DOHH2 (cell line): Measurements from ENCODE around the gene MLLT3.

Experiments used
- H3F3A ChIP-seq: fragments of 200-600 bp; sonication (generic), shearing (Covaris generic); 2 replicates; pipeline ENCODE4 v1.6.0; 2016; ENCODE audit warnings: antibody characterized with exemption, mild to moderate bottlenecking; ENCODE audit not compliant: control insufficient read depth, insufficient read depth
- H3K27ac ChIP-seq: fragments of 200-600 bp; sonication (generic); 2 replicates; pipeline ENCODE4 v1.5.1; 2014; ENCODE audit warnings: low read depth, mild to moderate bottlenecking, low read length, moderate library complexity
- H3K27me3 ChIP-seq: fragments of 200-600 bp; sonication (generic); 2 replicates; pipeline ENCODE4 v1.6.1; 2014; ENCODE audit warnings: mild to moderate bottlenecking, low read length, mixed read lengths; ENCODE audit not compliant: control insufficient read depth
- H3K36me3 ChIP-seq: fragments of 200-600 bp; sonication (generic); 2 replicates; pipeline ENCODE4 v1.6.1; 2014; ENCODE audit warnings: mild to moderate bottlenecking, low read length, moderate library complexity, mixed read lengths; ENCODE audit not compliant: control insufficient read depth
- H3K4me1 ChIP-seq: fragments of 200-600 bp; sonication (generic); 2 replicates; pipeline ENCODE4 v1.6.1; 2014; ENCODE audit warnings: mild to moderate bottlenecking, low read length, mixed read lengths; ENCODE audit not compliant: control insufficient read depth
- H3K4me2 ChIP-seq: fragments of 200-600 bp; sonication (generic); 2 replicates; pipeline ENCODE4 v1.6.0; 2014; ENCODE audit warnings: mild to moderate bottlenecking, low read length, moderate library complexity
- H3K4me3 ChIP-seq: fragments of 200-600 bp; sonication (generic); 2 replicates; pipeline ENCODE4 v1.5.1; 2014; ENCODE audit warnings: mild to moderate bottlenecking, low read length, mixed read lengths
- H3K79me2 ChIP-seq: fragments of 200-600 bp; sonication (generic); 2 replicates; pipeline ENCODE4 v1.6.1; 2014; ENCODE audit warnings: mild to moderate bottlenecking, low read length, mixed read lengths; ENCODE audit not compliant: control insufficient read depth
- H3K9me2 ChIP-seq: fragments of 200-600 bp; sonication (generic); replicated peaks from 2 replicates; pipeline ENCODE4 v1.6.1; 2014; ENCODE audit warnings: mild to moderate bottlenecking, low read length, mixed read lengths; ENCODE audit not compliant: control insufficient read depth
- H3K9me3 ChIP-seq: fragments of 200-600 bp; sonication (generic); 2 replicates; pipeline ENCODE4 v1.6.1; 2014; ENCODE audit warnings: antibody characterized with exemption, low read length, mixed read lengths; ENCODE audit not compliant: control insufficient read depth, insufficient read depth
- H4K20me1 ChIP-seq: fragments of 200-600 bp; sonication (generic); 2 replicates; pipeline ENCODE4 v1.6.0; 2014; ENCODE audit warnings: low read depth, mild to moderate bottlenecking, antibody characterized with exemption, low read length, moderate library complexity; ENCODE audit not compliant: control insufficient read depth, insufficient read depth
- CTCF ChIP-seq: fragments of 200-600 bp; sonication (generic); IDR thresholded peaks from one replicate; pipeline ENCODE4 v1.5.1; 2014; ENCODE audit warnings: antibody characterized with exemption, mild to moderate bottlenecking, low read depth, low read length; ENCODE audit not compliant: poor library complexity, severe bottlenecking
- EZH2phosphoT487 ChIP-seq: fragments of 200-600 bp; sonication (generic); IDR thresholded peaks from 2 replicates; pipeline ENCODE4 v1.6.1; 2017; ENCODE audit warnings: borderline replicate concordance, mild to moderate bottlenecking, antibody characterized with exemption, low read length, moderate library complexity, mixed read lengths

Gene MLLT3

GRCh38 chr9:20564650-20565049 lies 57.6 kb downstream of the MLLT3 start:
- no peak overlapping the region for H3K4me2 ChIP-seq
- no peak for TF ChIP-seq CTCF
- no peak for TF ChIP-seq EZH2phosphoT487
- no peaks in the 10 kb centered on the region for H3K9me2 ChIP-seq
- H3K36me3 ChIP-seq, result no peaks in the 10 kb centered on the region
- no peaks in the 10 kb centered on the region for H3K4me1 ChIP-seq
- no peak overlapping the region for H3K27ac ChIP-seq
- no peak overlapping the region for H3K4me3 ChIP-seq
- H3K79me2 ChIP-seq, result no peaks in the 10 kb centered on the region
- no peaks in the 10 kb centered on the region for H3K9me3 ChIP-seq
- no peaks in the 10 kb centered on the region for H3F3A ChIP-seq
- no peaks in the 10 kb centered on the region for H4K20me1 ChIP-seq
- H3K27me3 ChIP-seq, result no peaks in the 10 kb centered on the region

DNA sequence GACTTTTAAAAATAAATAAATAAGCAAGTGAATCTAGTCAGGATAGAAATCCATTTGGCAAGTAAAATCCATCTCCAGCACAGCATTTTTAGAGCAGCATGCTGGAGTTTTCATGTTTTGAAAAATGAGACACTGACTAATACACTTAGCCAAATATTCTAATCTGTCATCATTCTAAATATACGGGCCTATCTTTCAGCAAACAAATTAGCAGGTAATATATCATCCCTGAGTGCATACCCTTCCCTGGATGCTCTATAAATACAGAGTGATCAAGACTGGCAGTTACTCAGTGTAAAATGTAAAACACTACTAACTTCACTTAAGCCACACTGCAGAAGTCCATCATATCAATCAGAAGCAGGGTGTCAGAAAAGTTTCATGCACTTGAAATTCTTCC lies 58.4 kb downstream of the MLLT3 start:
- no peaks in the 10 kb centered on the region for H3K9me2 ChIP-seq
- TF ChIP-seq CTCF, result no peak
- TF ChIP-seq EZH2phosphoT487, result no peak
- H3K4me2 ChIP-seq, result no peak overlapping the region
- H3K27me3 ChIP-seq, result no peaks in the 10 kb centered on the region
- no peaks in the 10 kb centered on the region for H4K20me1 ChIP-seq
- H3K79me2 ChIP-seq, result no peaks in the 10 kb centered on the region
- H3K36me3 ChIP-seq, result no peaks in the 10 kb centered on the region
- H3K27ac ChIP-seq, result no peak overlapping the region
- no peaks in the 10 kb centered on the region for H3K4me1 ChIP-seq
- H3K9me3 ChIP-seq, result no peaks in the 10 kb centered on the region
- H3F3A ChIP-seq, result no peaks in the 10 kb centered on the region
- H3K4me3 ChIP-seq, result no peak overlapping the region

DNA sequence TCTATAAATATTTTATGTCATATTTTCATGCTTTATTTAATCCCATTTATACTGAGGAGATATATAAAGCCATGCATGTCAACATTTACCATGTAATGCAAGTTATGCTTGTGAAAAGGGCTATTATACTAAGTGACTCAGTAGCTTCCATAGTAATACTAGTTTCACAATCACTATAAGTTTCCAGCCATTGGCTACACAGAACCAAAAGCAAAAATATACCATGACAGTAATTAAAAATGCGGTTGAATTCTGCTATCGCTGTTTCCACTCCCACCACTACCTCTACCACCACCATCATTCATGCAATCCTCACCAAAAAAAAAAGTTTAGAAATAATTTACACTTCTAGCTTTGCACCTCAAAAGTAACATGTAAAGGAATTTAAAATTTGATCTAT lies 60.2 kb downstream of the MLLT3 start:
- H3K4me2 ChIP-seq, result no peak overlapping the region
- no peaks in the 10 kb centered on the region for H3F3A ChIP-seq
- no peaks in the 10 kb centered on the region for H3K36me3 ChIP-seq
- H3K27ac ChIP-seq, result no peak overlapping the region
- no peaks in the 10 kb centered on the region for H3K4me1 ChIP-seq
- H4K20me1 ChIP-seq, result no peaks in the 10 kb centered on the region
- no peaks in the 10 kb centered on the region for H3K9me2 ChIP-seq
- no peaks in the 10 kb centered on the region for H3K79me2 ChIP-seq
- H3K27me3 ChIP-seq, result no peaks in the 10 kb centered on the region
- no peaks in the 10 kb centered on the region for H3K9me3 ChIP-seq
- no peak overlapping the region for H3K4me3 ChIP-seq
- TF ChIP-seq EZH2phosphoT487, result no peak
- no peak for TF ChIP-seq CTCF

- Histone ChIP-seq H3K4me3 (no peak overlapping the region), H3K79me2 (no peaks in the 10 kb centered on the region), H3K4me2 (no peak overlapping the region), H3K9me2 (no peaks in the 10 kb centered on the region), H3K4me1 (no peaks in the 10 kb centered on the region), H3K36me3 (no peaks in the 10 kb centered on the region), H4K20me1 (no peaks in the 10 kb centered on the region), H3K27me3 (no peaks in the 10 kb centered on the region), H3K9me3 (no peaks in the 10 kb centered on the region), H3K27ac (no peak overlapping the region), H3F3A (no peaks in the 10 kb centered on the region)
- no peak for TF ChIP-seq CTCF
- no peak for TF ChIP-seq EZH2phosphoT487
Observed at GRCh38 chr9:20561531-20561930, 60.8 kb downstream of the MLLT3 start.
